NK-92 (cell line): ENCODE results near the gene TMC2.
"Not testable (repeated sequence)": the region's sequence is repeated elsewhere in the genome, so short reads cannot be mapped to it uniquely, and the experiment has no call there.

Experiments used
- DNase-seq: peaks from one replicate; lab custom pipeline; 2025; ENCODE audit not compliant: unreplicated experiment; lab: John Stamatoyannopoulos, UW

Gene TMC2, protein sequence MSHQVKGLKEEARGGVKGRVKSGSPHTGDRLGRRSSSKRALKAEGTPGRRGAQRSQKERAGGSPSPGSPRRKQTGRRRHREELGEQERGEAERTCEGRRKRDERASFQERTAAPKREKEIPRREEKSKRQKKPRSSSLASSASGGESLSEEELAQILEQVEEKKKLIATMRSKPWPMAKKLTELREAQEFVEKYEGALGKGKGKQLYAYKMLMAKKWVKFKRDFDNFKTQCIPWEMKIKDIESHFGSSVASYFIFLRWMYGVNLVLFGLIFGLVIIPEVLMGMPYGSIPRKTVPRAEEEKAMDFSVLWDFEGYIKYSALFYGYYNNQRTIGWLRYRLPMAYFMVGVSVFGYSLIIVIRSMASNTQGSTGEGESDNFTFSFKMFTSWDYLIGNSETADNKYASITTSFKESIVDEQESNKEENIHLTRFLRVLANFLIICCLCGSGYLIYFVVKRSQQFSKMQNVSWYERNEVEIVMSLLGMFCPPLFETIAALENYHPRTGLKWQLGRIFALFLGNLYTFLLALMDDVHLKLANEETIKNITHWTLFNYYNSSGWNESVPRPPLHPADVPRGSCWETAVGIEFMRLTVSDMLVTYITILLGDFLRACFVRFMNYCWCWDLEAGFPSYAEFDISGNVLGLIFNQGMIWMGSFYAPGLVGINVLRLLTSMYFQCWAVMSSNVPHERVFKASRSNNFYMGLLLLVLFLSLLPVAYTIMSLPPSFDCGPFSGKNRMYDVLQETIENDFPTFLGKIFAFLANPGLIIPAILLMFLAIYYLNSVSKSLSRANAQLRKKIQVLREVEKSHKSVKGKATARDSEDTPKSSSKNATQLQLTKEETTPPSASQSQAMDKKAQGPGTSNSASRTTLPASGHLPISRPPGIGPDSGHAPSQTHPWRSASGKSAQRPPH

DNA sequence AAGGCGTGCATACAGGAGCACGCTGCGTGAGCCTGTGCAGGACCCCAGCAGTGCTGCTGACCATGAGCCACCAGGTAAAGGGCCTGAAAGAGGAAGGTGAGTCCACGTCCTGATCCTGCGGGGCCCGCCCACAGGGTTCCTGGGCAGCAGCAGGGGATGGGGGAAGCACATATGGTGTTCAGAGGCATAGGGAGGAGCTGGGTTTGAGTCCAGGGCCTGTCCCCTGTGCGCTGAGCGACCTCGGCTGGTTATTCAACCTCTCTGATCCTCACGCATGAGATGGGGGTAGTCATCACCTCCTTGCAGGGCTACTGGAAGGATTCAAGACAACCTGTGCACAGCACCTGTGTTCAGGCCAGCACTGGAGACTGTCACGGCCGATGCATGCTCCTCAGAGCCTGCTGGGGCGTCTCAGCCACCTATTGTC is at the start of gene TMC2:
Gene TMC2, plus strand, starts transcription at position 14 of the 427 bp plus-strand sequence. Its CDS starts 49 bp downstream, at position 63.
- DNase-seq, result no peak

DNA sequence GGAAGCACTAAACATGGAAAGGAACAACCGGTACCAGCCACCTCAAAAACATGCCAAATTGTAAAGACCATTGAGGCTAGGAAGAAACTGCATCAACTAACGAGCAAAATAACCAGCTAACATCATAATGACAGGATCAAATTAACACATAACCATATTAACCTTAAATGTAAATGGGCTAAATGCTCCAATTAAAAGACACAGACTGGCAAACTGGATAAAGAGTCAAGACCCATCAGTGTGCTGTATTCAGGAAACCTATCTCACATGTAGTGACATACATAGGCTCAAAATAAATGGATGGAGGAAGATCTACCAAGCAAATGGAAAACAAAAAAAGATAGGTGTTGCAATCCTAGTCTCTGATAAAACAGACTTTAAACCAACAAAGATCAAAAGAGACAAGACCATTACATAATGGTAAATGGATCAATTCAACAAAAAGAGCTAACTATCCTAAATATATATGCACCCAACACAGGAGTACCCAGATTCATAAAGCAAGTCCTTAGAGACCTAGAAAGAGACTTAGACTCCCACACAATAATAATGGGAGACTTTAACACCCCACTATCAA is 33.5 kb upstream of the TMC2 start:
- not testable (repeated sequence) for DNase-seq

DNA sequence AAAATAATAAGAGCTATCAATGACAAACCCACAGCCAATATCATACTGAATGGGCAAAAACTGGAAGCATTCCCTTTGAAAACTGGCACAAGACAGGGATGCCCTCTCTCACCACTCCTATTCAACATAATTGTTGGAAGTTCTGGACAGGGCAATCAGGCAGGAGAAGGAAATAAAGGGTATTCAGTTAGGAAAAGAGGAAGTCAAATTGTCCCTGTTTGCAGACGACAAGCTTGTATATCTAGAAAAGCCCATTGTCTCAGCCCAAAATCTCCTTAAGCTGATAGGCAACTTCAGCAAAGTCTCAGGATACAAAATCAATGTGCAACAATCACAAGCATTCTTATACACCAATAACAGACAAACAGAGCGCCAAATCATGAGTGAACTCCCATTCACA is 31.6 kb upstream of the TMC2 start:
- DNase-seq, result not testable (repeated sequence)

DNA sequence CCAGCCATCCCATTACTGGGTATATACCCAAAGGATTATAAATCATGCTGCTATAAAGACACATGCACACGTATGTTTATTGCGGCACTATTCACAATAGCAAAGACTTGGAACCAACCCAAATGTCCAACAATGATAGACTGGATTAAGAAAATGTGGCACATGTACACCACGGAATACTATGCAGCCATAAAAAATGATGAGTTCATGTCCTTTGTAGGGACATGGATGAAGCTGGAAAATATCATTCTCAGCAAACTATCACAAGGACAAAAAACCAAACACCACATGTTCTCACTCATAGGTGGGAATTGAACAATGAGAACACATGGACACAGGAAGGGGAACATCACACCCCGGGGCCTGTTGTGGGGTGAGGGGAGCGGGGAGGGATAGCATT is 29.9 kb upstream of the TMC2 start:
- not testable (repeated sequence) for DNase-seq

DNA sequence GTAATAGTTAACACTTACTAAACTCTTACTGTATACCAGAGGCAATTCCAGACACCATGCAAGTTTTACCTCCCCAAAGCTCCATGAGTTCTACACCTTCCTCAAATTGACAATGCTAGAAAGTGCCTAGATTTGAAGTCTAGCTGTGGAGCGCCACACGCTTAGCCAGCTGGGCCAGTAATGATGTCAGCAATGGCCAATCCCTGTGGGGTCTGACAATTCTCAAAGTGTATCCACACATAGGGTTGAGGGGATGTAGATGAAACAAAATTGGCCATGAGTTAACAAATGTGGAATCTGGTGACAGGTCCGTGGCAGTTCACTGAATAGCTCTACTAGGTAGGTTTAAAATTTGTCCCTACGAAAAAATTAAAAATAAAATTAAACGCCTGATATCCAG is 28.9 kb upstream of the TMC2 start:
- no peak for DNase-seq

DNA sequence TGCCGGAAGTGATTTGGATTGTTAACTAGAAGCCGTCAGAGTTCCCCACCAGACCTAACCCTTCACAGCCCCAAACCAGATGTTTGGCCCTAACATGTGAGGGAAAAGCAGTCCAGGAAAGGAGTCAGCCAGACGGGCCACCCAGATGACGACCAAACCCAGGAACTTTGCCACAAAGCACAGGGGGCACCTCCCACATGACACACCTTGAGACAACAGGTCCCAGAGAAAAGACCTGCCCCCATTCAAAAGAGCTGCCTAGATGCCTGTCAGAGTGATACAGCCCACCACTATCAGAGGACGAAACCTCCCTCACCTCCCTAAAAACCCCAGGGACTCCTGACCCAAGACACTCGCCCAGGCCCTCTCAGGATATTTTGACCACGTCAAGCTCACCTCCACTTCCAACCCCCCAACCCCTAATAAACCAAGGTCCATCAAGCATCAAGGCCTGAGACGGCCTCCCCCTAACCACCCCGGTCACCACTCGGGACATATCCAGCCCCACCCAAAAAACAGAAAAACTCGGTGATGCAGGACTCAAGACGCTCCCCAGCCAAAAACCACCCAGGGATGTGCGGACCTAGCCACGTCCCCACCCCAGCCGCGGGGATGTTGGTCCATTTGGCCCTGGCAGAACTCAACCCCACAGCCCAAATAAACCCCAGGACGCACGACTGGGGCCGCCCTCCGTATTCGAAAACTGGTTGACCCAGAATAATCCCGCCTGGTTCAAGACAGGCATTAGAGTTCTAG is 28.3 kb upstream of the TMC2 start:
- no peak for DNase-seq

DNA sequence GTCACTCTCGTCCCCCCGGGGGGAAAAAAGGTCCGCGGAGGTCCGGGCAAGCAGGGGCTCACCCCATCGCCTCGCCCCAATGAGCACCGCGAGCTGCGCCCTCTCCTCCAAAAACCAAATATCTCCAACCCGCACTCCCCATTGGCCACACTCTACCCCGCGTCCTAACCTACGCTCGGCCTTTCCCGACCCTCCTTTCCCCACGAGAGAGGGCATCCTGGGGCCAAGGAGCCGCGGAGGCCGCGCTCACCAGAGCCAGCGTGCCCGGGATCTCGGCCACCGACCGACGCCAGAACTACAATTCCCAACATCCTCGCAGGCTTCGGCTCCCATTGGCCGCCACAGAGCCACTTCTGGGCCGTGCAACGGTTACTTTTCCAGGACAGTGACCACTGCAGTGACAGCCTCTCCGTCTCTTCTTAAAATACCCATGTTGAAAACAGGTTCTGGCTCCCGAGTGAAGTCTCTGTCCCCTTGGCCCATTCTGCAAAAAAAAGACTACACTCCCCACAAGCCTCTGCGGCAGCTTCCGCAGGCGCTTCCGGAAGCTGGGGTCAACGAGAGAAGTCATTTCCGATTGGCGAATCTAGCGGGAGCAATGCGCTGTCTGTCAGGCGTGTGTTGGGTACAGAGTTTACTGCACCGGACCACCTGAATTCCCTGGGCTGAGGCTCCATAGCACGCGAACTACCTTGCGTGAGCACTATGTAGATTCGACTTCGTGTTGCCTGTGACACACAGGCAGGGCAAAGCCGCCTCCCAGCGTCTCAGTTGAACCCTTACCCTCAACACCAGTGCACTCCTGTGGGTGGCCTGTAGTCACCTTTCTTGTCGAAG is 27.5 kb upstream of the TMC2 start, which contains the start of gene ZNF343:
Gene ZNF343, minus strand, starts transcription at position 285 of the 837 bp plus-strand sequence. CDS start 15,020 bp downstream, outside the sequence.
- DNase-seq, result no peak

DNA sequence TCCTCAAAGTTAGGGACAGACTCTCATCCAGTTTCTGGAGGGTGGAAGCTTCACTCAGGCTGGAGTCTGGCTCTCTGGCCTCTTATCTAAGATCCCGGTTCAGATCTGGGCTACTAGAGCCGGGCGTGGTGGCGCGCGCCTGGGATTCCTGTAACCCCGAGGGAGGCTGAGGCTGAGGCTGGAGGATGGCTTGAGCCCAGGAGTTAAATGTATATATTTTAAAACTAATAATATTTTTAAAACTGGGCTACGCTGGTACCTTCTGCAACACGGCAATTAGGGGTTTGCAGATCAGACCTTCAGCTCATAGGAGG is 26.9 kb upstream of the TMC2 start:
- DNase-seq, result no peak

DNA sequence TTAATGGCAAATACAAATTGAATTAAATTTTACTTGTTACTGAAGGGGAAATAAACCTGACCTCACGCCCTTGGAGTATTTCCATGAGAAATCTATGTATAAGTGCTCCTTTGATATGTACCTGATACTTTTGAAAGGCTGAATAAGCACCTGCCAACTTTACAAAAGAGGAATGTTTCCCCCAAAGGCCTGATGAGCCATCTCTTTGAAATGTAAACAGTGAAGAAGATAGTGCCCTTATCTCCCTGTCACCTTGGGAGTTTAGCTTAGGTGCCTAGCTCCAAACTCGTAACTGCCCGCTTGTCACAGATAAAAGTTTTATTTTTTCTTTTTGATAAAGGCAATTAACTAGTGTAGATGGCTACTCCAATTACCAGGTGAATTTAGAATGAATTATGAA is 26.6 kb upstream of the TMC2 start:
- no peak for DNase-seq

DNA sequence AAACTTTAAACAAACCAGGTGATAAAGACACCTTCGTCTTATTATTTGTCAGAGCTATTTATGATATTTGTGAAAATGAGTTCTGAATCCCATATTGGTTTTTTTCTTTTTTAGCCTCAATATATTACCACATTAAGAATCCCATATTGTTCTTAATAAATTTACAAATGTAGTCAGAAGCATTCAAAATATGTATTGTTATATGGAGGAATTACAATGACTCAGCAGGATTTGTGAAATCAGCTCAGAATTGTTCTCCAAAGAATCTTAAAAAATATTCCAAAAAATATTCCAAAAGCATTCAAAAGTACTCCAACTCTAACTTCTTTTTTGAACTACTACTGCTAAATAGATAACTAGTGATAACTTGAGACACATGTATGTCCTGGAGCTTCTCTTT is 21.2 kb upstream of the TMC2 start:
- no peak for DNase-seq

DNA sequence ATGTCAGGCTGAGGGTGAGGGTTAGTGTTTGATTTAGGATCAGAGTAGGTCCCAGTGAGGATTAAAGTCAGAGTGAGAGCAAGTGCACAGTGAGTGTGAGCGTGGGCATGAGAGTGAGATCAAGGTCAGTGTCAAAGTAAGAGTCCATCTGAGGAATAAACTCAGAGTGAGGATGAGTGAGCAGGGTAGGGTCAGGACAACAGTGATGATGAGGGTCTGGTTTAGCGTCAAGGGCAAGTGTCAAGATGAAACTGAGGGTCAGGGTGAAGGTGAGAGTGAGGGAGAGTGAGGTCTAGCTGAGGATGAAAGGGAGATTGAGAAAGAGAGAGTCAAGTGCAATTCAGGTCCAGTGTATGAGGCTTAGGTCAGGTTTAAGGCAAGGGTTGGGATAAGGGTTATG is 20.0 kb upstream of the TMC2 start:
- DNase-seq, result no peak

DNA sequence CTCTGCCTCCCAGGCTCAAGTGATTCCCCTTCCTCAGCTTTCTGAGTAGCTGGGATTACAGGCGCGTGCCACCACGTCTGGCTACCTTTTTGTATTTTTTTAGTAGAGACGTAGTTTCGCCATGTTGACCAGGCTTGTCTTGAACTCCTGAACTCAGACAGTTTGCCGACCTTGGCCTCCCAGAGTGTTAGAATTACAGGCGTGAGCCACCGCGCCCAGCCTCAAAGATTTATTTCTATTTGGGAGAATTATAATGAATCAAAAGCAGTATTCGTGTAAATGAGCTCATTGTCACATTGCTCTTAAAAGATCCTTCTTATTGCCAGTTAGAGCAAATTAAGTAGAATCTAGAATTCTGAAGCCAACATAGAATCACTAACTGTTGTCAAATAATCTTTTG is 18.3 kb upstream of the TMC2 start:
- no peak for DNase-seq

DNA sequence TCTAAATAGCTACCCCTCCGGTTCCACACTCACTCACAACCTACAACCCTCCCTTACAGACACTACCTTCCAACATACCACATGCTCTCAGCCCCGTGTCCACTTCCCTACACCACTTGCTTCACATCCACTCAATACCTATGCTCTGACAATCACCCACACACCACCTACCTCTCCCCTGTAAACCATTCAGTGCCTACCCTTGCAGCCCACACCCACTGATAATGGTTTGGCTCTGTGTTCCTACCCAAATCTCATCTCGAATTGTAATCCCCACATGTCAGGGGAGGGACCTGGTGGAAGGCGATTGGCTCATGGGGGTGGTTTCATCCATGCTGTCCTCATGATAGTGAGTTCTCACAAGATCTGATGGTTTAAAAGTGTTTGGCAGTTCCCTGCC is 17.8 kb upstream of the TMC2 start:
- no peak for DNase-seq

DNA sequence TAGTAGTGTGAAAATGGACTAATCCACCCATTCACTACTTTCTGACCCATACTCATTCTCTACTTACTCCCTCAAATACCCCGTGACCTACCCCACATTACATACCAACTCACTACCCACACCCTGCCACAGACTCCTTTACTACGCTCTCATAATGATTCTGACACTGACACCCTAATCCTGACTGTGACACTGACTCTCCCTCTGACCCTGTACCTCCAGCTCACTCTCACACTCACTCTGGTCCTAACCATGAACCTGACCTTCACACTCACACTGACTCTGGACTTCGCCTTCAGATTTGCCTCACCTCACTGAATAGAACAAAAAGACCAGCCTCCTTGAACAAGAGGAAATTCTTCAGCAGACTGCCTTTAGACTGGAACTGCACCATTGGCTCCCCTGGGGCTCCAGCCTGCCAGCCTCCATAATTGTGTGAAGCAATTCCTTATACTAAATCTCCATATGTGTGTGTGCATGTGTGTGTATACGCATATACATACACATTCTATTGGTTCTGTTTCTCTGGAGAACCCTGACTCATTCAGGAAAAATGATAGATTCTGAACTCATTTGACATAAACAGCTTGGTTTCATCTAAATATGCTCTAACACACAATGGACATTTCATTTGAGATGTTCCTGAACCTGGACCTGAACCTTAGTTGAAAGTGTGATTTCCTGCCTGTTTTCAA is 17.1 kb upstream of the TMC2 start:
- DNase-seq, result no peak

DNA sequence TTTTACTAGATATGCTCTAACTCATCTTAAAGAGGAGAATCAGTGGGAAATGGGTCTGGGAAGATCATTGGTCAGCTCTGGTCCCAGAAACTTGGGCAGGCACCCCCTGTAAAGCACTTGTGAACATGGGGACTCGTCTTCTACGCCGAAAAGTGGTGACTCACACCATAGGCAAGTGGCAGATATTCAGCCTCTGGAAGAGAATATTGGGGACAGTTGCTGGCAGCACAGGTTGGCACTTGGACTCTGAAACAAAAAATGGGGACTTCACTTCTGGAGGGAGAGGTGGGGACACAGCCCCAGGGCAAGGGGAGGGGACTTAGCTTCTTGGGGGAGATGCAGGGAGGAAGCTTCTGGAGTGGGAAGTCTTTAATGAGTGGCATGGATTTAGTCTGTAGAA is 15.8 kb upstream of the TMC2 start:
- no peak for DNase-seq

DNA sequence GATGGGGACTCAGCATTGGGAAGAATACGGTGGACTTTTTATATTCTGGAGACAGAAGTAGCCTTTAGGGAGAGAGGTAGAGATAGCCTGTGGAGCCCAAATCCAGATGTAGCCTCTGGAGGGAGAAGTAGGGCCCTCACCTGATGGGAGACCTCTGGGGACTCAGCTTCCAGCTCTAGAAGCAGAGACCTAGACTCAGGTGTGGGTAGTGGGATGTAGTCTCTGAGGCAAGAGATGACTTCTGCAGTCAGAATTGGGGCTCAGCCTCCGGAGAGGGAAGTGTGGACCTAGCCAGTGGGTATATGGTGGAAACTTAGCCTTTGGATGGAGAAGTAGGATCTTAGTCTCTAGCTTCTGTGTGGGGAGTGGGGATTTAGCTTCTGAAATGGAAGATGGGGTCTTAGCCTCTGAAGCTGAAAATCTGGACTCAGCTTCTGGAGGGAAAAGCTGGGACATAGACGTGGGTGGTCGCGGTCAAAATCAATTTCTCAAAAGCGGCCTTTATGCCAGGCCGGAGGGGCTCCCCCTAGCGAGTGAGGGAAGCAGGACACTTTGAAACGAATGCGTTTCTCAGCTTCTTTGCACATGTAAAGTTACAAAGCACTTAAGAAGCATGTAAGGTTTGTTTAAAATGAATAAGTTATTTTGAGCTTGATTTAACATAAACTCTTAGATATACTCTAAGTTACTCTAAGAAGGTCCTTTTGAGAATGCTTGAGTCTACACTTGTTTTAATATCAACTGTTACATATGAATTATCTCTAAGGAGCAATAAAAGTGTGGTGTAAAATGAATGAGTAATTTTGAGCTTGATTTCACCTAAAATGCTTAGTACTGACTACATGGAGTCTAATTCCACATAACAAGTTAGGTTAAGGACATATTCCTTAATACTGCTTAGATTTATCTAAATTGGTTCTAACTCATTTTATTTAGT is 14.7 kb upstream of the TMC2 start:
- DNase-seq, result no peak

DNA sequence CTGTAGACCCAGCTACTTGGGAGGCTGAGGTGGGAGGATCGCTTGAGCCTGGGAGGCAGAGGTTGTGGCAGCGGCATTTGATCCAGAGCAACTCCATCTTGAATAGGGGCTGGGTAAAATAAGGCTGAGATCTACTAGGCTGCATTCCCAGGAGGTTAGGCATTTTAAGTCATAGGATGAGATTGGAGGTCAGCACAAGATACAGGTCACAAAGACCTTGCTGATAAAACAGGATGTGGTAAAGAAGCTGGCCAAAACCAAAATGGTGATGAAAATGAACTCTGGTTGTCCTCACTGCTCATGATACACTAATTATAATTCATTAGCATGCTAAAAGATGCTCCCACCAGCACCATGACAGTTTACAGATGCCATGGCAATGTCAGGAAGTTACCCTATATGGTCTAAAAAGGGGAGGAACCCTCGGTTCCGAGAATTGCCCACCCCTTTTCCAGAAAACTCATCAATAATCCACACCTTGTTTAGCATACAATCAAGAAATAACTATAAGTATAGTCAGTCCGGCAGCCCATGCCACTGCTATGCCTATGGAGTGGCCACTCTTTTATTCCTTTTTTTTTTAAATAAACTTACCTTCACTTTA is 13.4 kb upstream of the TMC2 start:
- not testable (repeated sequence) for DNase-seq
